ENCODE data around the gene KAT2B.
A peak's percentile ranks its signal among the peaks of the same experiment; 100 is the strongest.

KAT2B gene

GRCh38 chr3:20078194-20078714, 38.0 kb downstream of the KAT2B start:
- H4K8ac ChIP-seq (ENCODE audit: low read length), result no peak overlapping the region
- no peak overlapping the region for H2BK12ac ChIP-seq (ENCODE audit: low read length in 2 of 2)
- H3K14ac ChIP-seq (ENCODE audit: low read length in 2 of 2), result no peak overlapping the region
- no peaks in the 10 kb centered on the region for H3K27me3 ChIP-seq (ENCODE audit: control insufficient read depth in 1 of 2, insufficient read depth in 1 of 2, low read length in 2 of 2)
- H2AK5ac ChIP-seq (ENCODE audit: low read length, severe bottlenecking), result no peak overlapping the region
- H3K79me1 ChIP-seq (replicated peaks; ENCODE audit: low read length, poor library complexity, severe bottlenecking), result peaks cover 12% of the 10 kb centered on the region
- H3K27ac ChIP-seq (ENCODE audit: low read length, poor library complexity, severe bottlenecking), result no peak overlapping the region
- H3K4me2 ChIP-seq (ENCODE audit: low read length, poor library complexity, severe bottlenecking), result no peak overlapping the region
- DNase-seq, result no peak
- no peak overlapping the region for H3K18ac ChIP-seq (ENCODE audit: low read depth in 1 of 2, low read length in 2 of 2)
- no peak overlapping the region for H3K23ac ChIP-seq (ENCODE audit: low read length in 2 of 2)
- no peak overlapping the region for H2BK120ac ChIP-seq (ENCODE audit: low read depth, low read length)
- H3K4me3 ChIP-seq (ENCODE audit: insufficient read depth in 1 of 2, low read depth in 1 of 2, low read length in 2 of 2), result no peak overlapping the region
- no peaks in the 10 kb centered on the region for H3K9me3 ChIP-seq (ENCODE audit: control insufficient read depth, low read length)
- no peak overlapping the region for H3K4ac ChIP-seq (ENCODE audit: low read depth in 1 of 2, low read length in 2 of 2)
- H4K91ac ChIP-seq (ENCODE audit: low read length), result no peak overlapping the region
- H3K4me1 ChIP-seq (ENCODE audit: control insufficient read depth, insufficient read depth, low read depth, low read length), result peaks cover 4% of the 10 kb centered on the region
- no peak overlapping the region for H2BK15ac ChIP-seq (ENCODE audit: low read depth, poor library complexity, severe bottlenecking)
- no peak overlapping the region for H2BK5ac ChIP-seq (ENCODE audit: low read depth, low read length, poor library complexity, severe bottlenecking)
- no peak overlapping the region for H2AFZ ChIP-seq (ENCODE audit: low read depth, low read length)
- no peak overlapping the region for H3K9ac ChIP-seq (ENCODE audit: low read length)
- no peaks in the 10 kb centered on the region for H3K36me3 ChIP-seq (ENCODE audit: control insufficient read depth in 1 of 2, insufficient read depth in 2 of 2, low read depth in 1 of 2, low read length in 2 of 2)
- WGBS, result 77% methylated on average over 4 of the region's 9 CpGs

DNA sequence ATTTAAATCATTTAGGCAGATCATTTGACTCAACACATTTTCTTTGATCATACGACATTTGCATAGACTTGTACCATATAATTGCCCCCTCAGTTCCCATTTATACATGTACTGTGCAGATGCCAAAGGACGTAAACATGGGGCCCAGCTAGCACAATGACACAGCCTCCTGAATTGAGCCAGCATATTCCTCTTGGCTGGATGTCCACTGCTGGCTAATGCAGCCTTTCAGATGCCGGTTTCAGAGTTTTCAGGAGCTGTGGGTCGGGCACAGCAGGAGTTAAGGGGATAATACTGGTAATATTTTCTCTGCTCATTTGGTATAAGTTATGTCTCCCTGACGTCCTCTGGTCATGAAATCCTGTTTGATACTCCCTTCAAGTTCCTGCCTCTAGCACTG, 39.4 kb downstream of the KAT2B start:
- Histone ChIP-seq H3K18ac (ENCODE audit: low read depth in 1 of 2, low read length in 2 of 2) (no peak overlapping the region), H4K8ac (ENCODE audit: low read length) (peak overlapping the region; percentile 36), H3K36me3 (ENCODE audit: control insufficient read depth in 1 of 2, insufficient read depth in 2 of 2, low read depth in 1 of 2, low read length in 2 of 2) (no peaks in the 10 kb centered on the region), H3K4me1 (ENCODE audit: control insufficient read depth, insufficient read depth, low read depth, low read length) (peaks cover 4% of the 10 kb centered on the region), H3K79me1 (replicated peaks; ENCODE audit: low read length, poor library complexity, severe bottlenecking) (peaks cover 14% of the 10 kb centered on the region), H4K91ac (ENCODE audit: low read length) (peak overlapping the region; percentile 61), H3K27ac (ENCODE audit: low read length, poor library complexity, severe bottlenecking) (no peak overlapping the region), H3K4me2 (ENCODE audit: low read length, poor library complexity, severe bottlenecking) (no peak overlapping the region), H3K4ac (ENCODE audit: low read depth in 1 of 2, low read length in 2 of 2) (no peak overlapping the region), H2BK12ac (ENCODE audit: low read length in 2 of 2) (peak overlapping the region in 1 of 2 experiments; percentile 25), H3K4me3 (ENCODE audit: insufficient read depth in 1 of 2, low read depth in 1 of 2, low read length in 2 of 2) (no peak overlapping the region), H2AFZ (ENCODE audit: low read depth, low read length) (no peak overlapping the region), H3K14ac (ENCODE audit: low read length in 2 of 2) (no peak overlapping the region), H3K23ac (ENCODE audit: low read length in 2 of 2) (no peak overlapping the region), H3K9ac (ENCODE audit: low read length) (no peak overlapping the region), H2BK15ac (ENCODE audit: low read depth, poor library complexity, severe bottlenecking) (no peak overlapping the region), H3K27me3 (ENCODE audit: control insufficient read depth in 1 of 2, insufficient read depth in 1 of 2, low read length in 2 of 2) (no peaks in the 10 kb centered on the region), H3K9me3 (ENCODE audit: control insufficient read depth, low read length) (no peaks in the 10 kb centered on the region), H2BK5ac (ENCODE audit: low read depth, low read length, poor library complexity, severe bottlenecking) (no peak overlapping the region), H2AK5ac (ENCODE audit: low read length, severe bottlenecking) (no peak overlapping the region), H2BK120ac (ENCODE audit: low read depth, low read length) (no peak overlapping the region)
- WGBS, result 91% methylated on average over 4 of the region's 5 CpGs
- DNase-seq, result no peak

DNA sequence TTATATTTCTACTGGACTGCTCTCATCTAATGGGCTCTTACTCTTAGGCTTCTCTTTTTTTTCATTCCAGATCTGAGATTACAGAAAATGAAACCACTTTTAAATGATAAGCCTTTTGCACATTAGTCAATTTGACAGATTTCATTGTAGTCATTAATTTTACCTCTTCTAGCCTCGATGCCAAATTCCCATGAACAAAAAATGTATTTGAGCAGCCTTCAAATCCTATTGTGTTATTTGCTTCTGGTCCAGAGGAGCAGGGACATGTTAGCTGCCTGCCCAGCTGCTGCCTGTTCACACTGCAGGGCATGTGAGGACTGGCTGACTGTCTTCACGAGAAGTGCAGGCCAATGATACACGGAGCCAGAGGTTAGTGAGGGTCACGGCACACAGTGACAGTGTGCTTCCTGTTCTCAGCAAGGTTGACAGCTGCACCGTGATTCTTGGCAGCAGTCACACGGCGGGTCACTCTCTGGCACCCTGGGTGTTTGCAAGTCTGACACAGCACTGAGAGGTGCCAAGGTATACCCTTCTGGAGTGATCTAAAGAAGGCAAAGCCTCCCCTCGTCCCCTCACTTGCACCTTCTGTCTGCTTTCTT, 40.8 kb downstream of the KAT2B start:
- H3K23ac ChIP-seq (ENCODE audit: low read length in 2 of 2), result no peak overlapping the region
- no peak overlapping the region for H3K9ac ChIP-seq (ENCODE audit: low read length)
- peak overlapping the region in 1 of 2 experiments; percentile 13 for H3K18ac ChIP-seq (ENCODE audit: low read depth in 1 of 2, low read length in 2 of 2)
- no peak overlapping the region for H2BK5ac ChIP-seq (ENCODE audit: low read depth, low read length, poor library complexity, severe bottlenecking)
- H3K9me3 ChIP-seq (ENCODE audit: control insufficient read depth, low read length), result no peaks in the 10 kb centered on the region
- no peak overlapping the region for H2BK120ac ChIP-seq (ENCODE audit: low read depth, low read length)
- H3K14ac ChIP-seq (ENCODE audit: low read length in 2 of 2), result peak overlapping the region in 1 of 2 experiments; percentile 22
- H3K4me1 ChIP-seq (ENCODE audit: control insufficient read depth, insufficient read depth, low read depth, low read length), result peaks cover 4% of the 10 kb centered on the region
- no peak overlapping the region for H2AFZ ChIP-seq (ENCODE audit: low read depth, low read length)
- no peak for DNase-seq
- H3K36me3 ChIP-seq (ENCODE audit: control insufficient read depth in 1 of 2, insufficient read depth in 2 of 2, low read depth in 1 of 2, low read length in 2 of 2), result no peaks in the 10 kb centered on the region
- peaks cover 9% of the 10 kb centered on the region for H3K79me1 ChIP-seq (replicated peaks; ENCODE audit: low read length, poor library complexity, severe bottlenecking)
- 36% methylated on average over 7 of the region's 8 CpGs for WGBS
- no peak overlapping the region for H3K27ac ChIP-seq (ENCODE audit: low read length, poor library complexity, severe bottlenecking)
- peak overlapping the region; percentile 14 for H4K8ac ChIP-seq (ENCODE audit: low read length)
- H2AK5ac ChIP-seq (ENCODE audit: low read length, severe bottlenecking), result no peak overlapping the region
- no peak overlapping the region for H2BK15ac ChIP-seq (ENCODE audit: low read depth, poor library complexity, severe bottlenecking)
- no peak overlapping the region for H3K4ac ChIP-seq (ENCODE audit: low read depth in 1 of 2, low read length in 2 of 2)
- no peak overlapping the region for H3K4me3 ChIP-seq (ENCODE audit: insufficient read depth in 1 of 2, low read depth in 1 of 2, low read length in 2 of 2)
- H2BK12ac ChIP-seq (ENCODE audit: low read length in 2 of 2), result no peak overlapping the region
- H4K91ac ChIP-seq (ENCODE audit: low read length), result no peak overlapping the region
- no peak overlapping the region for H3K4me2 ChIP-seq (ENCODE audit: low read length, poor library complexity, severe bottlenecking)
- no peaks in the 10 kb centered on the region for H3K27me3 ChIP-seq (ENCODE audit: control insufficient read depth in 1 of 2, insufficient read depth in 1 of 2, low read length in 2 of 2)

DNA sequence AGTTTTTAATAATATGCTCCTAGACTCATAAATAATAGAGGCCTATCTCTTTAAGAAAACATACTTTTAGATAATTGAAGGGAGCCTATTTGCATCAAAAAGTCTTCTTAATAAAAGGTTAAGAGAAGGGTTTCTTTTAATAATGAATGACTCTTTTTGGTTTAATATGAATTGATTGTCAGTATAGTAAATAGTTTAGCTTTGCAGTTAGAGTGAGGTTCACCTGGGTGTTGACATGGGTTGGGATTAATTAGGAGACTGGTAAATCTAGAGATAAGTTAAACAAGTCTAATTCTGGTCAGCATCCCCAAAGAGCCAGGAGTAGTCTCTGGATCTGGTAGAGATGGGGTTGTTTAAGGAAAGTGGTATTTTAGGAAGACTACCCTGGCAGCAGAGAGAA, 43.0 kb downstream of the KAT2B start:
- H2AK5ac ChIP-seq (ENCODE audit: low read length, severe bottlenecking), result no peak overlapping the region
- H3K9ac ChIP-seq (ENCODE audit: low read length), result no peak overlapping the region
- no peak overlapping the region for H3K4me2 ChIP-seq (ENCODE audit: low read length, poor library complexity, severe bottlenecking)
- H4K91ac ChIP-seq (ENCODE audit: low read length), result no peak overlapping the region
- no peak overlapping the region for H2BK12ac ChIP-seq (ENCODE audit: low read length in 2 of 2)
- no peak overlapping the region for H3K23ac ChIP-seq (ENCODE audit: low read length in 2 of 2)
- no peaks in the 10 kb centered on the region for H3K36me3 ChIP-seq (ENCODE audit: control insufficient read depth in 1 of 2, insufficient read depth in 2 of 2, low read depth in 1 of 2, low read length in 2 of 2)
- H4K8ac ChIP-seq (ENCODE audit: low read length), result no peak overlapping the region
- no peaks in the 10 kb centered on the region for H3K9me3 ChIP-seq (ENCODE audit: control insufficient read depth, low read length)
- peaks cover 9% of the 10 kb centered on the region for H3K79me1 ChIP-seq (replicated peaks; ENCODE audit: low read length, poor library complexity, severe bottlenecking)
- no peak for DNase-seq
- no peak overlapping the region for H3K27ac ChIP-seq (ENCODE audit: low read length, poor library complexity, severe bottlenecking)
- no peak overlapping the region for H2BK5ac ChIP-seq (ENCODE audit: low read depth, low read length, poor library complexity, severe bottlenecking)
- H3K27me3 ChIP-seq (ENCODE audit: control insufficient read depth in 1 of 2, insufficient read depth in 1 of 2, low read length in 2 of 2), result no peaks in the 10 kb centered on the region
- no peak overlapping the region for H2BK15ac ChIP-seq (ENCODE audit: low read depth, poor library complexity, severe bottlenecking)
- no peak overlapping the region for H3K4me3 ChIP-seq (ENCODE audit: insufficient read depth in 1 of 2, low read depth in 1 of 2, low read length in 2 of 2)
- H3K18ac ChIP-seq (ENCODE audit: low read depth in 1 of 2, low read length in 2 of 2), result no peak overlapping the region
- no peak overlapping the region for H3K4ac ChIP-seq (ENCODE audit: low read depth in 1 of 2, low read length in 2 of 2)
- H3K4me1 ChIP-seq (ENCODE audit: control insufficient read depth, insufficient read depth, low read depth, low read length), result peaks cover 4% of the 10 kb centered on the region
- no peak overlapping the region for H2AFZ ChIP-seq (ENCODE audit: low read depth, low read length)
- no peak overlapping the region for H3K14ac ChIP-seq (ENCODE audit: low read length in 2 of 2)
- H2BK120ac ChIP-seq (ENCODE audit: low read depth, low read length), result no peak overlapping the region
